Spleen (tissue), 11 donors: Measurements from ENCODE around the gene NR0B2. TPM values are rescaled to one million over a fixed set of nuclear protein-coding genes. Genes with fewer than 3 reads are reported as not detected.

Experiments
- DNase-seq: peaks from one replicate; pipeline ENCODE4 v3.0.0-alpha.2; 2020
- H3K27ac ChIP-seq, 8 donors: fragments of 200-600 bp; sonication (generic) in 7 of 8; 1 replicate in 4 of 8; 2 replicates in 4 of 8; pipeline versions ENCODE4 v1.5.0 to v1.8.0; 2016 to 2021; ENCODE audit warnings: inconsistent platforms in 4 of 8, mild to moderate bottlenecking in 4 of 8, moderate library complexity in 1 of 8
- H3K27me3 ChIP-seq, 7 donors: fragments of 200-600 bp; sonication (generic) in 6 of 7; replicated peaks in 1 of 7; 1 replicate in 4 of 7; 2 replicates in 3 of 7; pipeline versions ENCODE4 v1.5.0 to v1.8.0; 2016 to 2021; ENCODE audit warnings: inconsistent platforms in 3 of 7, mild to moderate bottlenecking in 1 of 7
- H3K36me3 ChIP-seq, 6 donors: fragments of 200-600 bp; sonication (generic) in 5 of 6; 1 replicate in 4 of 6; 2 replicates in 2 of 6; pipeline versions ENCODE4 v1.5.0 to v1.8.0; 2016 to 2021; ENCODE audit warnings: inconsistent platforms in 2 of 6
- H3K4me1 ChIP-seq, 6 donors: fragments of 200-600 bp; sonication (generic) in 5 of 6; 1 replicate in 3 of 6; 2 replicates in 3 of 6; pipeline versions ENCODE4 v1.5.0 to v1.8.0; 2016 to 2021; ENCODE audit warnings: inconsistent platforms in 3 of 6
- H3K4me3 ChIP-seq, 8 donors: fragments of 200-600 bp; sonication (generic) in 7 of 8; 1 replicate in 4 of 8; 2 replicates in 4 of 8; pipeline versions ENCODE4 v1.5.0 to v1.8.0; 2016 to 2021; ENCODE audit warnings: inconsistent platforms in 4 of 8, mild to moderate bottlenecking in 4 of 8, moderate library complexity in 2 of 8
- H3K9me3 ChIP-seq, 8 donors: fragments of 200-600 bp; sonication (generic) in 7 of 8; 1 replicate in 4 of 8; 2 replicates in 4 of 8; pipeline versions ENCODE4 v1.5.0 to v1.8.0; 2016 to 2021; ENCODE audit warnings: inconsistent platforms in 4 of 8
- CTCF ChIP-seq, 11 experiments: fragments of 200-600 bp in 7 of 11; fragments of 450-650 bp in 4 of 11; sonication (generic) in 4 of 11; IDR thresholded peaks in 8 of 11; conservative IDR thresholded peaks in 3 of 11; 1 replicate in 7 of 11; 2 replicates in 4 of 11; pipeline versions ENCODE4 v1.4.0 to v1.8.0; 2016 to 2021; ENCODE audit warnings: antibody characterized with exemption in 11 of 11, inconsistent platforms in 4 of 11, mild to moderate bottlenecking in 1 of 11
- POLR2A ChIP-seq, 3 donors: fragments of 450-650 bp; IDR thresholded peaks; one replicate each; pipeline ENCODE4 v1.5.1; 2017; ENCODE audit warnings: antibody characterized with exemption in 3 of 3, mild to moderate bottlenecking in 1 of 3
- POLR2AphosphoS5 ChIP-seq, 3 donors: sonication (generic); formaldehyde crosslinking; IDR thresholded peaks; one replicate each; pipeline ENCODE4 v1.5.1; 2017; ENCODE audit warnings: antibody characterized with exemption in 3 of 3
- WGBS, 5 donors: extraction: QIAGEN DNeasy Blood & Tissue Kit in 3 of 5; methylation state at CpG; one replicate each; pipeline versions ENCODE4 v1.1.5 to v1.1.7; 2013 to 2018; 5-methylcytosine and 5-hydroxymethylcytosine counted together
- intact Hi-C: fragments of 100-400 bp; cut with DNase I; formaldehyde crosslinking; loops from one replicate; pipeline ENCODE4 v1.15.0; 2023; ENCODE audit warnings: low total_unique reads
- polyA plus RNA-seq, 3 donors: library from polyadenylated mRNA; stranded (reverse); fragments of 200-250 nt; gene quantifications; one replicate each; pipeline ENCODE4 v1.2.1, GENCODE V29; 2013
- total RNA-seq, 7 donors: library from RNA; depleted of rRNA in 3 of 7; stranded (reverse); fragments of >200 nt in 3 of 7; fragmentation: NEBNext Ultra II Directional in 4 of 7; extraction: Animal tissue kit (Norgen Biotek cat#: 25700) in 4 of 7; gene quantifications; one replicate each; pipeline versions ENCODE4 v1.1.0 to v1.2.1, GENCODE V29; 2016 to 2021
- donor health status: healthy with polysubstance abuse.
- donor health status: DM: no; HTN: no; CAD: no; lungs with moderate emphysema.
- donor health status: DM: no; HTN: no; CAD: no.
- donor health status: Bipolar disorder and iron deficiency.
- donor health status: healthy.
- donor health status: DM: no; HTN: no; CAD: no.
- donor health status: DM: yes; HTN: yes; CAD: no.

Gene NR0B2
- total and polyA plus RNA-seq, 10 donors = 0.74 to 27.1 (median 8.1) TPM

GRCh38 chr1:26864610-26865480, 48.9 kb downstream of the NR0B2 start:
- H3K36me3 ChIP-seq = no peaks in the 10 kb centered on the region
- no peaks in the 10 kb centered on the region for H3K9me3 ChIP-seq
- DNase-seq = peak; percentile 98
- WGBS, 5 donors = 0 to 1% (median 1%) methylated on average over 44 to 75 of the region's 75 CpGs
- TF ChIP-seq POLR2AphosphoS5 (IDR thresholded peaks at IDR 0.05) (peak; percentile 91 to 96 (median 92)), POLR2A (IDR thresholded peaks at IDR 0.05) (peak in 2 of 3 donors; percentile 17 to 65), CTCF (IDR thresholded peaks at IDR 0.05 in 8 of 11, conservative IDR thresholded peaks at IDR 0.05 in 3 of 11) (peak in 6 of 11 experiments; percentile 15 to 71 (median 40))
- peaks cover 0 to 36% (median 27%) of the 10 kb centered on the region in 6 donors for H3K4me1 ChIP-seq
- H3K27me3 ChIP-seq = no peaks in the 10 kb centered on the region
- peak overlapping the region; percentile 88 to 98 (median 94) for H3K27ac ChIP-seq
- H3K4me3 ChIP-seq = peak overlapping the region; percentile 51 to 87 (median 66)
- intact Hi-C loops = no loop called here

- no peaks in the 10 kb centered on the region for H3K9me3 ChIP-seq
- intact Hi-C loops = no loop called here
- H3K27me3 ChIP-seq = no peaks in the 10 kb centered on the region
- DNase-seq = no peak
- no peak for TF ChIP-seq POLR2A (IDR thresholded peaks at IDR 0.05)
- TF ChIP-seq POLR2AphosphoS5 (IDR thresholded peaks at IDR 0.05) = no peak
- TF ChIP-seq CTCF (IDR thresholded peaks at IDR 0.05 in 8 of 11, conservative IDR thresholded peaks at IDR 0.05 in 3 of 11) = no peak
- H3K36me3 ChIP-seq = no peaks in the 10 kb centered on the region
- WGBS, 5 donors = 68 to 80% (median 74%) methylated on average over 11 to 20 of the region's 20 CpGs
- H3K27ac ChIP-seq = peak overlapping the region in 5 of 8 donors; percentile 91 to 98 (median 94)
- H3K4me1 ChIP-seq = peaks cover 0 to 36% (median 27%) of the 10 kb centered on the region in 6 donors
- peak overlapping the region in 3 of 8 donors; percentile 57 to 87 (median 75) for H3K4me3 ChIP-seq
Observed at GRCh38 chr1:26863685-26864077, 50.1 kb downstream of the NR0B2 start.

- WGBS, 5 donors = 85 to 91% (median 89%) methylated on average over 34 to 37 of the region's 37 CpGs
- peak within 1 kb of the TSS in 5 of 8 donors; percentile 91 to 98 (median 94) for H3K27ac ChIP-seq
- no peaks in the 10 kb centered on the region for H3K27me3 ChIP-seq
- peaks cover 0 to 36% (median 27%) of the 10 kb centered on the region in 6 donors for H3K4me1 ChIP-seq
- DNase-seq = peak; percentile 76
- peak within 1 kb of the TSS in 4 of 8 donors; percentile 57 to 87 (median 68) for H3K4me3 ChIP-seq
- peaks cover 0 to 6% (median 2%) of the 10 kb centered on the region in 6 donors for H3K36me3 ChIP-seq
- no peaks in the 10 kb centered on the region for H3K9me3 ChIP-seq
- TF ChIP-seq CTCF (IDR thresholded peaks at IDR 0.05 in 8 of 11, conservative IDR thresholded peaks at IDR 0.05 in 3 of 11) (peak in 3 of 11 experiments; percentile 20 to 30 (median 24)), POLR2A (IDR thresholded peaks at IDR 0.05) (no peak), POLR2AphosphoS5 (IDR thresholded peaks at IDR 0.05) (peak in 1 of 3 donors; percentile 15)
- intact Hi-C loops = no loop called here
Observed at GRCh38 chr1:26862781-26863684, 50.7 kb downstream of the NR0B2 start, which contains the start of gene SFN. TSS of gene SFN (plus strand) at chr1:26863149. CDS start at chr1:26863213, 64 bp downstream.
